Muscle of back (tissue), 11 donors: ENCODE measurements around the gene EEF1A2. TPM values are rescaled to one million over a fixed set of nuclear protein-coding genes. Genes with fewer than 3 reads are reported as not detected.
"Not testable (repeated sequence)": the region's sequence is repeated elsewhere in the genome, so short reads cannot be mapped to it uniquely, and the experiment has no call there.

Experiments used
- DNase-seq, 3 donors: peaks; one replicate each; pipeline versions ENCODE4 v3.0.0 to v3.0.0-alpha.2; 2013
- polyA plus RNA-seq, 10 donors: library from polyadenylated mRNA; unstranded; fragments of 120-200 nt; gene quantifications; one replicate each; pipeline ENCODE4 v1.2.1, GENCODE V29; 2013; ENCODE audit not compliant: insufficient read length in 10 of 10

The EEF1A2 gene
- polyA plus RNA-seq, 10 donors, result 401 to 971 (median 772) TPM

- no peak for DNase-seq
Observed at GRCh38 chr20:63522091-63522868, 23.4 kb upstream of the EEF1A2 start.

GRCh38 chr20:63521602-63522001 lies 22.7 kb upstream of the EEF1A2 start:
- no peak for DNase-seq

DNA sequence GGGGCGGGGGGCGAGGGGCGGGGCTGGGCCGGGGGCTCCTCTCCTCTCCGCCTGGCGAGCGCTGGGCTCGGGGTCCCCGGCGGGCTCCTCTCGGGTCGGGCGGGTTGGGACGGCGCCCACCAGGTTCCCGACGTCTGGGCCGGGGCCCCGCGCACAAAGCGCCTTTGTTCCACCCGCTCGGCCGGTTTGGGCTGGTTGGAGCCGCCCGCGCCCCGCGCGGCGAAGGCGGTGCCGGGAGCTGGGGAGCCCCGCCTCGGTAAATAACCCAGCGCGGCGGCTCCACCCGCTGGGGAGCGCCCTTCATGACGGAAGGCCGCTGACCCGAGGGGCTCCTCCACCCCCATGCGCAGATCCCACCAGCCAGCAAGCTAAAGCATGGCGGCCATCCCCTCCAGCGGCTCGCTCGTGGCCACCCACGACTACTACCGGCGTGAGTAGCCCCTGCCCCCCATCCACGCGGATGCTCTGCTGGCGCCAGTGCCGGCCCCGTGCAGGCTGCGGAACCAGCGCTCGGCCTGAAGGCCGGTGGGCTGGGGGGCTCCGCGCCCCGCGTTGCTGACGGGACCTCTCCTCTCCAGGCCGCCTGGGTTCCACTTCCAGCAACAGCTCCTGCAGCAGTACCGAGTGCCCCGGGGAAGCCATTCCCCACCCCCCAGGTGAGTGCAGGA lies 22.2 kb upstream of the EEF1A2 start:
- peak; percentile 74 to 92 (median 84) for DNase-seq

GRCh38 chr20:63520504-63520933 lies 21.6 kb upstream of the EEF1A2 start, which contains the start of gene PPDPF:
PPDPF (plus strand) TSS chr20:63520765; CDS start chr20:63521309, 544 bp downstream.
- peak; percentile 85 to 95 (median 92) for DNase-seq

DNA sequence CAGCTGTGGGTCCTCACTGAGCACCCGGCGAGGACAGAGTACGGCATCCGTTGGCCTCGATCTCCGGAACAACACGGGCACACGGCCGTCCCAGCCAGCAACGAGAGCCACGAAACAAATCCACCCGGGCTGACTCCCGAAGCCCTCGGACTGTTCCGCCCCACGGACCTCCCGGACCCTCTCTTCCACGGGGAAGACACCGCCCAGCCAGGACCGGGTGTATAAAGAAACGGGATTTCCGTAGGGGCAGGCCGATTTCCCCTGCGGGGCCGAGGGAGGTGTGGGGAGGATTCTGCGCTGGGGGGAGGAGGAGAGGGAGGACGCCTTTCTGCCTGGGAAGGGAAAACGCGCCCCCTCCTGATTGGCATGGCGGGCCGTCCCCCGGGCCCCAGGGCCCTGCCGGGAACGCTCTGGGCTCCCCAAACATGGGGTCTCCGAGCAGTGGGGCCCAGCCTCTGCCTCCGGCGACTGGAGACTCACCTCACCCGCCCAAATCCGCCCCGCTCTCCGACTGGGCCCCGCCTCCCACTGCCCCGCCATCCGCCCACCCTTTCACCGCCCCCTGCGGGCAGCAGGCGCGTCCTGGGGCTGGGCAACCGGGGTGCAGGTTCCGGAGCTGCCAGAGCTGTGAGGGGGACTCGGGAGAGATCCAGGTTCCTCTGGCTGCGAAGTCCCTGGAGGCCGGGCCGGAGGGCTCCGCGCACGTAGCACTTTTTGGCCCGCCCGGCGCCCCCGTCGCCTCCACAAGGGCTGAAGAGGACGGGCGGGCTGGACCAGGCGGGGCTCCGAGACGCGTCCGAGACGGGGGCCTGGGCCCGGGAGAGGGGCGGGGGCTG lies 21.0 kb upstream of the EEF1A2 start:
- DNase-seq, result peak in 1 of 3 donors; percentile 55

GRCh38 chr20:63518946-63519667 lies 20.2 kb upstream of the EEF1A2 start:
- DNase-seq, result peak in 1 of 3 donors; percentile 10

- DNase-seq, result no peak
Observed at GRCh38 chr20:63518351-63518861, 19.5 kb upstream of the EEF1A2 start.

- no peak for DNase-seq
Observed at GRCh38 chr20:63517376-63518309, 18.8 kb upstream of the EEF1A2 start.

DNA sequence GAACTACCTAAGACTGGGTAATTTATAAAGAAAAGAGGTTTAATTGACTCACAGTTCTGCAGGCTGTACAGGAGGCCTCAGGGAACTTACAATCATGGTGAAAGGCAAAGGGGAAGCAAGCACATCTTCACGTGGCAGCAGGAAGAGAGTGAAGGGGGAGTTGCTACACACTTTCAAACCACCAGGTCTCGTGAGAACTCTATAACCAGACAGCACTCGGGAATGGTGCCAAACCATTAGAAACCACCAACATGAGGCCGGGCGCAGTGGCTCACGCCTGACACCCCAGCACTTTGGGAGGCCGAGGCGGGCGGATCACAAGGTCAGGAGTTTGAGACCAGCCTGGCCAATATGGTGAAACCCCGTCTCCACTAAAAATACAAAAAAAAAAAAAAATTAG lies 15.6 kb upstream of the EEF1A2 start:
- DNase-seq, result not testable (repeated sequence)

DNA sequence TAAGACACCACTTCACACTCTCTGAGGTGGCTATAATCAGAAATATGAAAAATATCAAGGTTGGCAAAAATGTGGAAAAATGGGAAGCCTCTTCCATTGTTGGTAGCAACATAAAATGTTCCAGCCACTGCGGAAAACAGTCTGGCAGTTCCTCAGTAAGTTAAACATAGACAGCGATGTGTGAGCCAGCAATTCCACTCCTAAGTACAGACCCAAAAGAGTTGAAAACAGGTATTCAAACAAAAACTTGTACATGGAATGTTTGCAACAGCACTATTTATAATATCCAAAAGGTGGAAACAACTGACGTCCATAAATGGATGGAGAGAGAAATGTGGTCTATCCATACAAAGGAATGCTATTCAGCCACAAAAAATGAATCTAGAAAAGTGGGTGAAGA lies 14.3 kb upstream of the EEF1A2 start:
- no peak for DNase-seq

- no peak for DNase-seq
Observed at GRCh38 chr20:63509088-63509564, 10.2 kb upstream of the EEF1A2 start.

GRCh38 chr20:63508072-63508768 lies 9.3 kb upstream of the EEF1A2 start:
- no peak for DNase-seq

- no peak for DNase-seq
Observed at GRCh38 chr20:63507083-63507743, 8.3 kb upstream of the EEF1A2 start.

GRCh38 chr20:63505723-63506122 lies 6.8 kb upstream of the EEF1A2 start:
- no peak for DNase-seq

DNA sequence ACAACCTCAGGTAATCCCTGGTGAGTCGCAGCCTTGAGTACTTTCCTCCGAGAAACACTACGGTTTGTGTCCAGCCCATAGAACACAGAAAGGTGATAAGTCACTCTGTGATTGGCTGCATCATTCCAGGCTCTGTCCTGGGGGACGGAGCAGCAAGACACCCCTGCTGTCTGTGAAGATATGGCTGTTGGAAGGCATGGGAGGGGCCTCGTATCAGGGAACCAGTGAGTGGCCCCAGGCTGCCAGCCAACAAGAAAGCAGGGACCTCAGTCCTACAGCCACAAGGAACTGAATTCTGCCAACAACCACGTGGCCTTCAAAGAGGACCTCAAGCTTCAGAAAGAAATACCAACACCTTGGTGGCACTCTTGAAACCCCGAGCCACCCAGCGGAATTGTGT lies 6.4 kb upstream of the EEF1A2 start:
- no peak for DNase-seq

DNA sequence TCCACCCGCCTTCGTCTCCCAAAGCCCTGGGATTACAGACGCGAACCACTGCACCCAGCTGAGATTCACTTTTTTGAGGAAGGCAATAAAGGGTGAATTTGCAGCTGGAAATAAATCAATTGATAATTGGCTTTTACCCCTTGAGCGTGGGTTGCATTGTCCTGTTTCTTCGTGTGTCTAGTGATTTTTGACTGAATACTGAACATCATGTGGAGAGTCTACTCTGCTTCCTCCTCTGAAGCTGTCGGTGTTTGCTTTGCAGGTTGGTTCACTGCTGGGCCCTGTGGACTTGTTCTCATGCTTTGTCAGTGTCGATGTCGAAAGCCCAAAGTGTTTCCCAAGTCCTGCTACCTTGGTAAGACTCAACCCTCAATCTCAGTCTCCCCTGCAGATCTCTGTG lies 5.8 kb upstream of the EEF1A2 start:
- no peak for DNase-seq

- no peak for DNase-seq
Observed at GRCh38 chr20:63503524-63503923, 4.6 kb upstream of the EEF1A2 start.

- DNase-seq, result no peak
Observed at GRCh38 chr20:63502671-63503172, 3.8 kb upstream of the EEF1A2 start.
